HG02798 (cell line): ENCODE results near the gene ANKRD31.

Experiments used
- ATAC-seq: cut with Tn5 transposase; IDR thresholded peaks from one replicate; pipeline ENCODE4 v1.9.1; 2021; ENCODE audit warnings: mild to moderate bottlenecking; ENCODE audit not compliant: unreplicated experiment, poor library complexity

Gene ANKRD31

DNA sequence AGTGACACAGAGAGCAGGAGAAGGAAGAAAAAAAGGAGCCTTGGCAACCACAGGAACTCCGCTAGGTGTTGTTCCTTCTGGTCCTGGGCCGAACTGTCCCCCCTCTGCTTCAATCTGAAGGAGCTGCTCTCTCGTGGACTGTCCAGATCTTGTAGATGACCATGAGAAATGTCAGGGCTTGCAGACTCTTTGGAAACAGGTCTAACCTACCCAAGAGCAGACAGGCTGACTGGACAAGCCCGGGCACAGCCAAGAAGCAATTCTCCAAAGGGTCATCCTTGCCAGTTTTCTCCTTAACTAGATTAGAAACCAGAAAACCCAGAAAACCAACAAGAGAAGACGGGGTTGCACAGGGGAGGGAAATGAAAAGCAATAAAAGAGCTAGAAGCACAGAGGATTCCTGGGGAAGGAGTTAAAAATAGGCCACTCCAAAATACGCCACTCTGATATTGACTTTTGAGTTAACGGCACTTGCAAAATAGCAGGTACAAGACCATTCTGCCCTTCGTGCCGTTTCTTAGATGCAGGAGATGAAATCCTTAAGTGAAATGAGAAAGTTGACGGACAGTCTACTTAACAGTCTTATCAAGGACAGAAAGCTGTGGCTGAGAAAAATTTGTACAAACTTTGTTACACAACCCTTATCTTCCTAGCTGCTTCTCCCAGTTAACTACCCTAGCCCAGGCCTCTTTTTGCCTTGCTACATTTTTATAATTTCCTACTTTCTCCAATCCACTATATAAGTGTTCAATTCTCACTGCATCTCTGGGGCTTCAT lies 190.1 kb downstream of the ANKRD31 start:
- ATAC-seq, result no peak

DNA sequence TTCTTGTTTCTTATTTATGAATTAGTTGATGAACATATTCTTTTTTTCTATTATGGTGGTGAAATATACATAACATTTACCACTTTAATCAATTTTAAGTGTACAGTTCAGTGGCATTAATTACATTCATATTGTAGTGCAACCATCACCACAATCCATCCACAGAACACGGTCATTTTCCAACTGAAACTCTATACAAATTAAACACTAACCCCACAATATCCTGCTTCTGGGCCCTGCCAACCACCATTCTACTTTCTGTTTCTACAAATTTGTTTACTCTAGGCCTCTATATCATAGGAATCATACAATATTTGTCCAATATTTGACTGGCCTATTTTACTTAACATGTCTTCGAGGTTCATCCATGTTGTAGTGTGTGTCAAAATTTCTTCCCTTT lies 191.6 kb downstream of the ANKRD31 start:
- no peak for ATAC-seq

DNA sequence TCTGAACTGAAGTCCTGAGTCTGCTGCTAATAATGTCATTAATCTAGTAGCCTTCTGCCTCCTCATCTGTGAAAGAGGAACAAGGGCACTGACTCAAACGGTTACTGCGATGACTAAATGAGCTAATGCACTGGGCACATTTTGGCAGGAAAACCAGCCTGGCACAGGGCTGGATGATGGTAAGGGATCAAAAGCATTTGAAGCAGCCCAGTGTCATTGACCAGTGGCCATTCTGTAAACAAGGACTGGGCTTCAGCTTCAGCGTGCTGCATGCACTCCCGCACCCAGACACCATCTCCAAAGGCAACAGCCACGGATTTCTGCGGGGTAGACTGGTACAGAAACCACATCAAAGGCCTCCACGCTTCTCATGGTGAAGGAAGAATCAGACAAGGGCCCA lies 192.3 kb downstream of the ANKRD31 start:
- no peak for ATAC-seq

DNA sequence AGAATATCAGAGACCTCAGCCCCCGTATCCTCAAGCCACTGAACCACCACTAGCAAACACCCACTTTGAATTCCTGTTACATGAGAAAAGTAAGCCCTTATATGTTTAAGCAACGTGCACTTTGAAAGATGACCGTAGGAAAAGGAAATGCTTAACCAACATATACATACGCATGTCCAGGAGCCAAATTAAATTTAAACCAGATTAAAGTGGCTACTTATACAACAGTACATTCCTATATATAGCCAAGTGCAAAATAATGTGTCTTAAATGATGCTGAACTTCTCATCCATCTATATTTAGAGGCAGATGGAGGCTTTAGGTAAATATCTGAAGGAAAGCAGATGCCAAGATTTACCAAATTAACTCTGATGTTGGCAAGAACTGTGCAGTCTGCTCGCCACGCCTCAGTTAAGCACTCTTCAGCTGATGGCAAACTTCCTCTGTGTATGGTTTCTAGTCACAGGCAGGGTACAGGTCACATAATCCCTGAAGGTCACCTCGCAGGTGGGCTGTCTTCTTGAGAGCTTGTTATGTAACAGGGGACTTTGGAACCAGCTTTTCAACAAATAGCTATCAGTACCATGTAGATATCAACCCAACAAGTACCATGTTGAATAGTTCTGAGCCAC lies 192.9 kb downstream of the ANKRD31 start:
- no peak for ATAC-seq

DNA sequence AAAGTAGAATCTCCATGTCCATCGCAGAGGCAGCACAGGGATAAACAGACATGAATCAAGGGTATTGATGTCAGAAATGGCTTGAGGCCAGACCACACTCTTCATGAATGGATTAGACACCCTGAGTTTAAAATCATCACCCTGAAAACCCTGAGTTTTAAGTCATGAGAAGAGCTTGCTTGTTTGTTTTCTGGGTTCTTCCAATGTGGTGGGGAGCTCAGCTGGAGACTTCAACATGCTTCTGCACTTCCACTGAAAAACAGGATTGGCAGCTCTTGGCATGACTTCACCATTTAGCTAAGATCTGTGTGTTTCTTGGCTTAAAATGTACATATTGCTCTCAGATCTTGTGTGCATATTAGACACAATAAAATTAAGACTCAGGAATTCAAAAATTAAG lies 194.2 kb downstream of the ANKRD31 start:
- no peak for ATAC-seq

DNA sequence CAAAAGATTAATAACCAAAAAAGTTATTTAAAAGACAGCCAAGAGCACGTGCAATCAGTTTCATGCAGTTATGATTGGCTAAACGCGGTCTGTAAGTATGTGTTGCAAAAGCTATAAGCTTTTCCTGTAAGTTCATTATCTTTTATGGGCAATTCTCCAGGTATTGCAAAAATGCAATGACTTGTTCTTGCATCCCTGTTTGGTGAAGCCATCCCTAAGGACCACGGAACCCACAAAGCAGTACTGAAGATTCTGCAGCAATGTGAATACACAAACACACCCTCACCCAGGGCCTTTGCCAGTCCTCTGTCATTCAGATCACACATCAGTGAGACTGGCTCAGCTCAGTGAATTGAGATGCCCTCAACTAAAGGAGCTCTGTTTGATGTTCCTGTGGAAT lies 195.7 kb downstream of the ANKRD31 start:
- ATAC-seq, result no peak

DNA sequence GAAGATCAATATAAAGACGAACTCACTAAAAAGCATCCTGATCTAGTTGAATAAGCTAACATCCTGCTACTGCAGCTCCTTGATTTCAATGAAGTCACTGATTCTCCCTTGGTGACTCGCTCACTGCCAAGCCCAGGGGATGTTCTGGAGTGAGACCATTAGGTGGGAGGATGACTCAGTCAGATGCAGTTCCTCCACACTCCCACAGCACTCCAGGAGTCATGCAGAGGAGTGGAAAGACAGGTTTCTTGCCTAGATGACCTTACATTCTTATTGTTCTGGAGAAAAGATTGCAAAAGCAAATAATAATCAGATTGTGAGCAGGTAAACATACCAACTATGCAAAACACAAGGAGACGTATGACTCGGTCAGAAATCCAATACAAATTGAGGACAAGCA lies 199.6 kb downstream of the ANKRD31 start:
- no peak for ATAC-seq

DNA sequence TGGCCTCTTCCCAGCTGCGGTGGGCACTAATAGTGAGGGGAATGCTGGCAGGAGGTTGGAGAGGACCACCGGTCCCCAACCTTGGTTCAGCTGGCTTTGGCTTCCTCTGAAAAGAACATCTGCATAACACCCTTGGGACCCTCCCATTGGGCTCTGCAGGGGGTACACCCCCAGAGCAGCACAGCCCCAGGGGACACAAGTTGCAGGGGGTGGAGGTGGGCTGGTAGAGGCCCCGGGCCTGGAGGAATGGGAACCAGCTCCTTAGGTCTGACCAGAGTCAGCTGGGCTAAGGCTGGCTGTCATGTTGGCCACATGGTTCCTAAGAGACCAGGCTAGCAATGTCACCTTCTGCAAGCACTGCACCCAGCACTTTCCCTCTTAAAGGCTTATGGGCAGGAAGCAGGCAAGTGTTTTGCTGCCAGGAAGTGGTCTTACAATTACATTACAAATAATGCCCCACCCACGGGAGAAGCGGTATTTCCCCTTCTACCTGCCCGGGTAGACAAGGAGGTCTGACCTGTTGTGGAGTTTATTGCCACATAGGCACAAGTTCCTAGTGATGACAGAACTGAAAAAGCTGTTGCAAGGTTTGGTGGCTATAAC lies 202.4 kb downstream of the ANKRD31 start:
- ATAC-seq, result no peak

DNA sequence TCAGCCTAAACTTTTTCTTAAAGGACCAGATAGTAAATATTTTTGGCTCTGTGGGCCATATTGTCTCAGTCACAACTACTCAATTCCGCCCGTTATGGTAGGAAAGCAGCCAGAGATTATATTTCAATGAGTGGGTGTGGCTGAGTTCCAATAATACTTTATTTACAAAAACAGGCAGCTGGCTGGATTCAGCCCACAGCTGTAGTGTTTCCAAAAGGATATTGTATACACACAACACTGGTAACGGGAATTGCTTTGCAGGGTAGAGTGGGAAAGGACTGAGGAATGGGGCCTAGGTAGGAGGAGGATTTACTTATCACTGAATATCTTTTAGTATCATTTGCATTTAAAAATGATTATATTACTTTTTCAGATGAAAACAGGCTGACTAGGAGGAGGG lies 205.3 kb downstream of the ANKRD31 start:
- no peak for ATAC-seq

DNA sequence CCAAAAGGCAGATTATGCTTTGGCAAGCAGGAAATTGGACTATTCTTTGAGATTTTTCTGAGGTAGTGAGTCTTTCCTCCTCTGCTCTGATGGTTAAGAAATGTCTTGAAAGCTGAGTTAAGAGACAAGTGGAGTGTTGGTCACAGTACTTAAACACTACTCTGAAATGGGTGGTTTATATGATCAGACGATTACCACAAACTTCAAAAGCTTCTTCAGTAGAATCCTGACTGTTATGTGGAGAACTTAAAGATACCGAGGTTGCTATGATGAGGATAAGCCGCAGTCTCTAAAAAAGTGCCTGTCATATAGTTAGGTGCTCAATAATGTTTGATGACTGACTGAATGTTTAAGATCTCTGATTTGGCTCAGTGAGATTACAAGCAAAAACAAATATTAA lies 208.6 kb downstream of the ANKRD31 start:
- ATAC-seq, result no peak

DNA sequence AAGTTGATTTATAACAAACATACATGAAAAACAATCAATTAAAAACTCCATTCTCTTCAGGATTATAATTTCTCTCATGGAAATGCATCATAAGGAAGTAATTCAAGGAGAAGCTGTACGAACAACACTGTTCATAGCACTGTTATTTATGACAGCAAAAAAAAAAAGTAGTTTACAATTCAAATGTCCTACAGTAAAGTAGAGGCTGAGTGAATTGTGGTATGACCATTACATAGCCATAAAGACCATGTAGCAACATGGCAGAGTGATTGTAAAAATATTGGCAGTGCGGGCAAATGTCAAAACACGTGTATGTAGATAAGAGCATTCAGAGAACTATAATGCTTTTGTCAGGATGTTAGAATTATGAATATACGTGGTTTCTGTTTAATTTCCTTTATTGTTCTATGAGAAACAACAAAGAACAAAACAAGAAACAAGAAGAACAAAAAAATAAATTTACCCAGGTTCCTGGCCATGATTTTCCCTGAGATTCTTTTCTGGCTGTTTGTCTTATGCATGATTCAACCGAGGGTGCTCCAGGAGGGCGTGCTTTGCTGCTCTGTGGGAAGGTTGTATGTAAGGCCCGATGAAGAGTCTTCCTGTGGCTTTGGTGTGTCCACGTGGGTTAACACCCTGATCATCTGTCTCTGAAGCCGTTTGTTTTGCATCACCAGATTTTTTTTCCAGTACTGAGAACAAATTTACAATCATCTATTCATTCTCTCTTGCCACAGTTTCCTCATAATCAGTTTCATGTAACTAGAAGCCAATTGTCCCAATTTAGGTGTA lies 213.1 kb downstream of the ANKRD31 start:
- ATAC-seq, result no peak

DNA sequence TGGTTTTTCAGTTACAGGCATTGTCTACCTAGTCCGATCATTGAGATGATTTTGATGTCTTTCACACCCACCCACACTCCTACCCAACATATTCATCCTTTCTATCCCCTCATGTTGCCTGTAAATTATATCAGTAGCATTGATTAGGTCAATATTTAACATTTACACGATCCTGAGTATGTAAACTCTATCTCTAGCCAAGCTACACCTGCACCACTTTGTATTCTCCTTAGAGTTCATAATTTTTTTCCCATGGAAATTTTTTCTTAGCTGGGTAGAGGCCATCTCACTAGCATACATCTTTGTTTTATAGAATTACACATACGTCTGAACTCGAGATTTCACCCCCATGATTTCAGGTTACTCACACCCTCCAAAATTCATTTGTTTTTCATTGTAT lies 214.9 kb downstream of the ANKRD31 start:
- no peak for ATAC-seq

DNA sequence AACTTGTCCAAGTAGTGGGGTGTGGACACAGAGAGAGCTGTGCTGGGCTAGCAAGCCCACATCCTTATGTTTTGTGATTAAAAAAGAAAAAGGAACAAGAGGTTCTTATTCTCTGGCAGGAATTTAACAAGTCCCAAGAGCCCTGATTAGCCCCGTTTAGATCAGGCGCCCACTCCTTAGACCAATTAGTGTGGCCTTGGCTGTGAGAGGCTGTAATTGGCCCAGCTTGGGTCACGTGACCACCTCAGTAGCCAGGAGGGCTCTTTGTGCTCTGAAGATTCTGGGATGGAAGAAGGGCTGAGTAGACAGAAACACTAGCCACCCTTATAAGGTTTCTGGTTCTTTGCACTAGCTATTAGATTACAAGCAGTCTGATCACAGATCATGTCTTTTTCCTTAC lies 215.5 kb downstream of the ANKRD31 start:
- ATAC-seq, result no peak

DNA sequence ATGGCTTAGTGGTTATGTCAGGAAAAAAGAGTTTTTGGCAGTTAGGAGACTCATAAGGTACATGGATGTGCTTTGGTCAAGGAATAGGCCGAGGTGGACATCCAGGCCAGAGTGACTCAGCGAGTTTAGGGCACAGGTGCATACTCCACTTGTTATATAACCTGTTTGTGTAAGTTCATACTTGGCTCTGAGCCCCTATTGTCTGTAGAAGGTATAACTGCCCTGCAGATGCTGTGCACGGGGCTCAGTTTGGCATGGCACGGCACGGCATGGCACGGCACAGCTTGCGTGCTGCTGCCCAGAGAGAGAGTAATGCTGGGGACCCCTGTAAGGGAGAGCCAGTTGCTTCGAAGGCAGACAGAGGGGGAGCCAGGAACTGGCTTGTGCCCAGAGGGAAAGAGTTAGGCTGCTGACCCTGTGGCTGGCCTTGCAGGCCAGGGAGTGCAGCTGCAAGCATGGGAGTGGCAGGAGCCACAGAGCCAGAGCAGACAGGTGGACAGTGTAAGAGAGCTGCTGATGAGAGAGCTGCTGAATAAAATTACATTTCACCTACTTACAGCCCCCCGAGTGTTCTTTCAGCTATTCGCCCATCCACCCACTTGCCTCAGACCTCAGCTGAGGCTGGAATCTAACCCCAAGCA lies 216.5 kb downstream of the ANKRD31 start:
- ATAC-seq, result no peak

DNA sequence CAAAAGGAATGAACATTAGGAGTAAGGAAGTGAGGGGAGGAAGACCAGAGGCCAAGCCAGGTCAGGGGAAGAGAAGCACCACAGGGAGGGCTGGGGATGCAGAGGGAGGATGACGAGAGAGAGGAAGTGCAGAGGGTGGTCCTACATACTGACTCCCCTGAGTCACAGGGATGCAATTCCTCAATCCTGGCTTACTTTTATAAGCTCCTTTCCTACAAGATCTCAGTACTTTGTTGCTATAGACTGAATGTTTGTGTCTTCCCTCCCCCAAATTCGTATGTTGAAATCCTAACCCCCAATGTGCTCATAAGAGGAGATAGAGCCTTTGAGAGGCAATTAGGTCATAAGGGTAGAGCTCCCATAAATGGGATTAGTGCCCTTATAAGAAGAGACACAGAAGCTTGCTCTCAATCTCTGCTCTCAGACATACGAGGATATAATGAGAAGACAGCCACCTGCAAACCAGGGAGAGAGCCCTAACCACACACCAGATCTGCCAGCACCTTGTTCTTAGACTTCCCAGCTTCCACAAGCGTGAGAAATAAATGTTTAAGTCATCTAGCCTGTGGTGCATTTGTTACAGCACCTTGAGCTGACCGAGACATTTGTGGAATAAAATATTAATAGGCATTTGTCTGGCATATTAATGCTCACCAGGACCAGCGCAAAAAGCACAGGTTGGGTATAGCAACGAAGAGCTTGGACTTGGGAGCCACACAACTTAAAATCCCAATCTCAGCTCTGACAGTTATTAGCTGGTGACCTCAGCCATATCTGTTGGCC lies 217.7 kb downstream of the ANKRD31 start:
- no peak for ATAC-seq
